ENCODE data around the gene GFRA1.

DNA sequence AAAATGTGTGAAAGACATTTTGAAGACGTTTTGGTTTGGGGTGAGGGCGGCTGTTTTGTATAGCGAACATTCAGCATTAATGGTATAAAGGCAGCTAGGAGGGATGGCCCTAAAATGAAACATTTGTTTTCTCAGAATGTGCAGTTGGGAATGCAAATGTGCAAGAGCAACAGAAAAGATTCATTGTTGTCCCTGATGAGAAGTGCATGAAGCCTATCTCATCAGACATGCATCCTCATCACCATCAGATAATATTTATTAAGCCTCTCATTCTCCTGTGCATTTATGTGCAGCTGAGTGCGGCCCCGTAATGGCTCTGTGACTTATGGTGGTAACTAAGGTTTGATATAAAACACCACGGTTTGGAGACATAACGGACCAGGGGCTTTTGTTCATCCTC lies 199.5 kb downstream of the GFRA1 start:
- TF ChIP-seq, protein P1, sequence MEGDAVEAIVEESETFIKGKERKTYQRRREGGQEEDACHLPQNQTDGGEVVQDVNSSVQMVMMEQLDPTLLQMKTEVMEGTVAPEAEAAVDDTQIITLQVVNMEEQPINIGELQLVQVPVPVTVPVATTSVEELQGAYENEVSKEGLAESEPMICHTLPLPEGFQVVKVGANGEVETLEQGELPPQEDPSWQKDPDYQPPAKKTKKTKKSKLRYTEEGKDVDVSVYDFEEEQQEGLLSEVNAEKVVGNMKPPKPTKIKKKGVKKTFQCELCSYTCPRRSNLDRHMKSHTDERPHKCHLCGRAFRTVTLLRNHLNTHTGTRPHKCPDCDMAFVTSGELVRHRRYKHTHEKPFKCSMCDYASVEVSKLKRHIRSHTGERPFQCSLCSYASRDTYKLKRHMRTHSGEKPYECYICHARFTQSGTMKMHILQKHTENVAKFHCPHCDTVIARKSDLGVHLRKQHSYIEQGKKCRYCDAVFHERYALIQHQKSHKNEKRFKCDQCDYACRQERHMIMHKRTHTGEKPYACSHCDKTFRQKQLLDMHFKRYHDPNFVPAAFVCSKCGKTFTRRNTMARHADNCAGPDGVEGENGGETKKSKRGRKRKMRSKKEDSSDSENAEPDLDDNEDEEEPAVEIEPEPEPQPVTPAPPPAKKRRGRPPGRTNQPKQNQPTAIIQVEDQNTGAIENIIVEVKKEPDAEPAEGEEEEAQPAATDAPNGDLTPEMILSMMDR (IDR thresholded peaks at IDR 0.05; ENCODE audit: control extremely low read depth in 1 of 3, insufficient read depth in 1 of 3, low read depth in 1 of 3, low read length in 3 of 3): no peak
- TF ChIP-seq POLR2A (IDR thresholded peaks at IDR 0.05; ENCODE audit: control extremely low read depth in 1 of 2, low read depth in 2 of 2, low read length in 2 of 2) (no peak), CBX8 (IDR thresholded peaks at IDR 0.05; ENCODE audit: borderline replicate concordance, low read depth, low read length) (no peak), GABPA (IDR thresholded peaks at IDR 0.05; ENCODE audit: borderline replicate concordance, insufficient read depth, low read length) (no peak), EZH2 (IDR thresholded peaks at IDR 0.05; ENCODE audit: low read depth, low read length, severe bottlenecking) (no peak), POLR2AphosphoS5 (IDR thresholded peaks at IDR 0.05; ENCODE audit: low read depth, low read length) (no peak), SP1 (IDR thresholded peaks at IDR 0.05; ENCODE audit: low read depth, low read length) (no peak), CREB1 (IDR thresholded peaks at IDR 0.05) (no peak)
